Mesenchymal stem cell (in vitro differentiated cells and primary cell): ENCODE data around the gene SYT12.

ENCODE experiments used
- DNase-seq: peaks from one replicate; pipeline ENCODE4 v3.0.0-alpha.2; 2013
- H2AFZ ChIP-seq: one replicate; pipeline ENCODE4 v1.6.1; 2013; ENCODE audit warnings: low read depth, mild to moderate bottlenecking, control low read depth, inconsistent platforms, low read length, moderate library complexity
- H2AK5ac ChIP-seq: 2 replicates; pipeline ENCODE4 v1.6.1; 2013; ENCODE audit warnings: low read length, moderate library complexity, mild to moderate bottlenecking, inconsistent platforms; ENCODE audit not compliant: severe bottlenecking
- H2BK120ac ChIP-seq: one replicate; pipeline ENCODE4 v1.6.1; 2013; ENCODE audit warnings: low read depth, mild to moderate bottlenecking, inconsistent platforms, low read length, moderate library complexity
- H2BK12ac ChIP-seq, 2 experiments: one replicate each; pipeline ENCODE4 v1.6.1; 2013; ENCODE audit warnings: inconsistent platforms in 2 of 2, low read length in 2 of 2, mild to moderate bottlenecking in 2 of 2, moderate library complexity in 2 of 2, control low read depth in 1 of 2
- H2BK15ac ChIP-seq: one replicate; pipeline ENCODE4 v1.6.1; 2013; ENCODE audit warnings: mild to moderate bottlenecking, low read depth, inconsistent platforms; ENCODE audit not compliant: poor library complexity, severe bottlenecking
- H2BK5ac ChIP-seq: 2 replicates; pipeline ENCODE4 v1.6.1; 2013; ENCODE audit warnings: low read depth, mild to moderate bottlenecking, low read length, control low read depth, inconsistent platforms; ENCODE audit not compliant: poor library complexity, severe bottlenecking
- H3K14ac ChIP-seq, 2 experiments: one replicate each; pipeline ENCODE4 v1.6.1; 2013; ENCODE audit warnings: inconsistent platforms in 2 of 2, low read length in 2 of 2, control low read depth in 1 of 2, mild to moderate bottlenecking in 1 of 2, moderate library complexity in 1 of 2
- H3K18ac ChIP-seq, 2 experiments: one replicate each; pipeline ENCODE4 v1.6.1; 2013; ENCODE audit warnings: inconsistent platforms in 2 of 2, low read length in 2 of 2, control low read depth in 1 of 2, low read depth in 1 of 2, mild to moderate bottlenecking in 1 of 2
- H3K23ac ChIP-seq, 2 experiments: one replicate each; pipeline ENCODE4 v1.6.1; 2013; ENCODE audit warnings: inconsistent platforms in 2 of 2, low read length in 2 of 2, mild to moderate bottlenecking in 2 of 2, moderate library complexity in 2 of 2, control low read depth in 1 of 2
- H3K27ac ChIP-seq: 2 replicates; pipeline ENCODE4 v1.5.1; 2013; ENCODE audit warnings: mild to moderate bottlenecking, moderate library complexity, low read length, control low read depth, inconsistent platforms; ENCODE audit not compliant: poor library complexity, severe bottlenecking
- H3K27me3 ChIP-seq, 2 experiments: 2 replicates each; pipeline versions ENCODE4 v1.6.1 to v1.7.0; 2013; ENCODE audit warnings: low read length in 2 of 2, mild to moderate bottlenecking in 2 of 2, moderate library complexity in 2 of 2, control low read depth in 1 of 2, inconsistent platforms in 1 of 2; ENCODE audit not compliant: control insufficient read depth in 1 of 2, insufficient read depth in 1 of 2
- H3K36me3 ChIP-seq, 2 experiments: 2 replicates each; pipeline versions ENCODE4 v1.6.1 to v1.7.0; 2013; ENCODE audit warnings: low read length in 2 of 2, control low read depth in 1 of 2, inconsistent platforms in 1 of 2, low read depth in 1 of 2, mild to moderate bottlenecking in 1 of 2; ENCODE audit not compliant: insufficient read depth in 2 of 2, control insufficient read depth in 1 of 2
- H3K4ac ChIP-seq, 2 experiments: one replicate each; pipeline ENCODE4 v1.6.1; 2013; ENCODE audit warnings: inconsistent platforms in 2 of 2, low read length in 2 of 2, mild to moderate bottlenecking in 2 of 2, moderate library complexity in 2 of 2, control low read depth in 1 of 2, low read depth in 1 of 2
- H3K4me1 ChIP-seq: 2 replicates; pipeline ENCODE4 v1.6.1; 2013; ENCODE audit warnings: low read depth, low read length, control low read depth; ENCODE audit not compliant: control insufficient read depth, insufficient read depth
- H3K4me2 ChIP-seq: 2 replicates; pipeline ENCODE4 v1.6.1; 2013; ENCODE audit warnings: low read length, mild to moderate bottlenecking, inconsistent platforms; ENCODE audit not compliant: poor library complexity, severe bottlenecking
- H3K4me3 ChIP-seq, 2 experiments: 2 replicates each; pipeline versions ENCODE4 v1.5.1 to v1.7.0; 2013; ENCODE audit warnings: low read length in 2 of 2, mild to moderate bottlenecking in 2 of 2, control low read depth in 1 of 2, low read depth in 1 of 2; ENCODE audit not compliant: insufficient read depth in 1 of 2
- H3K79me1 ChIP-seq: replicated peaks from 2 replicates; pipeline ENCODE4 v1.6.1; 2013; ENCODE audit warnings: mild to moderate bottlenecking, control low read depth, low read length, inconsistent platforms; ENCODE audit not compliant: poor library complexity, severe bottlenecking
- H3K9ac ChIP-seq: 2 replicates; pipeline ENCODE4 v1.7.0; 2013; ENCODE audit warnings: mild to moderate bottlenecking, low read length, moderate library complexity
- H3K9me3 ChIP-seq: 2 replicates; pipeline ENCODE4 v1.7.0; 2013; ENCODE audit warnings: mild to moderate bottlenecking, low read length; ENCODE audit not compliant: control insufficient read depth
- H4K8ac ChIP-seq: one replicate; pipeline ENCODE4 v1.6.1; 2013; ENCODE audit warnings: inconsistent platforms, mild to moderate bottlenecking, low read length, moderate library complexity
- H4K91ac ChIP-seq: one replicate; pipeline ENCODE4 v1.6.1; 2013; ENCODE audit warnings: mild to moderate bottlenecking, low read length, inconsistent platforms
- WGBS: methylation state at CpG from one replicate; pipeline ENCODE4 v1.1.7; 2013; ENCODE audit warnings: mixed read lengths; 5-methylcytosine and 5-hydroxymethylcytosine counted together

Gene SYT12

GRCh38 chr11:67013511-67014045 lies 9.4 kb upstream of the SYT12 start:
- Histone ChIP-seq H3K4me2 (no peak overlapping the region), H3K9me3 (no peaks in the 10 kb centered on the region), H3K36me3 (peaks cover 0 to 3% of the 10 kb centered on the region in 2 experiments), H3K4me3 (no peak overlapping the region), H4K8ac (no peak overlapping the region), H2BK5ac (no peak overlapping the region), H3K27ac (no peak overlapping the region), H3K4ac (no peak overlapping the region), H3K9ac (no peak overlapping the region), H2BK15ac (no peak overlapping the region), H4K91ac (no peak overlapping the region), H3K4me1 (no peaks in the 10 kb centered on the region), H2AK5ac (no peak overlapping the region), H2AFZ (no peak overlapping the region), H3K79me1 (no peaks in the 10 kb centered on the region), H2BK120ac (no peak overlapping the region), H3K23ac (no peak overlapping the region), H3K27me3 (peaks cover 0 to 26% of the 10 kb centered on the region in 2 experiments), H2BK12ac (no peak overlapping the region), H3K14ac (no peak overlapping the region), H3K18ac (no peak overlapping the region)
- 94% methylated on average over 11 of the region's 11 CpGs for WGBS
- DNase-seq: no peak

GRCh38 chr11:67014343-67014742 lies 8.6 kb upstream of the SYT12 start:
- DNase-seq: no peak
- no peak overlapping the region for H3K23ac ChIP-seq
- H3K18ac ChIP-seq: no peak overlapping the region
- peaks cover 0 to 26% of the 10 kb centered on the region in 2 experiments for H3K27me3 ChIP-seq
- H3K27ac ChIP-seq: no peak overlapping the region
- H3K4ac ChIP-seq: no peak overlapping the region
- no peak overlapping the region for H3K4me2 ChIP-seq
- H2BK12ac ChIP-seq: no peak overlapping the region
- H2BK15ac ChIP-seq: no peak overlapping the region
- no peak overlapping the region for H3K14ac ChIP-seq
- no peak overlapping the region for H2AK5ac ChIP-seq
- H3K36me3 ChIP-seq: peaks cover 0 to 3% of the 10 kb centered on the region in 2 experiments
- no peak overlapping the region for H4K8ac ChIP-seq
- H2BK120ac ChIP-seq: no peak overlapping the region
- H3K4me1 ChIP-seq: no peaks in the 10 kb centered on the region
- no peak overlapping the region for H4K91ac ChIP-seq
- 93% methylated on average over 7 of the region's 7 CpGs for WGBS
- no peak overlapping the region for H3K4me3 ChIP-seq
- no peak overlapping the region for H2AFZ ChIP-seq
- no peak overlapping the region for H3K9ac ChIP-seq
- H3K9me3 ChIP-seq: no peaks in the 10 kb centered on the region
- no peaks in the 10 kb centered on the region for H3K79me1 ChIP-seq
- no peak overlapping the region for H2BK5ac ChIP-seq

GRCh38 chr11:67015048-67015447 lies 7.9 kb upstream of the SYT12 start:
- Histone ChIP-seq H2BK15ac (no peak overlapping the region), H3K4me2 (no peak overlapping the region), H3K18ac (no peak overlapping the region), H3K4me1 (no peaks in the 10 kb centered on the region), H3K36me3 (peaks cover 0 to 3% of the 10 kb centered on the region in 2 experiments), H4K8ac (no peak overlapping the region), H2AK5ac (no peak overlapping the region), H2BK120ac (no peak overlapping the region), H3K27ac (no peak overlapping the region), H3K27me3 (peaks cover 0 to 23% of the 10 kb centered on the region in 2 experiments), H3K23ac (no peak overlapping the region), H3K14ac (peak overlapping the region in 1 of 2 experiments; percentile 89), H3K4me3 (no peak overlapping the region), H4K91ac (peak overlapping the region; percentile 22), H3K4ac (no peak overlapping the region), H2BK5ac (no peak overlapping the region), H3K9me3 (no peaks in the 10 kb centered on the region), H2BK12ac (no peak overlapping the region), H3K9ac (no peak overlapping the region), H2AFZ (no peak overlapping the region), H3K79me1 (no peaks in the 10 kb centered on the region)
- DNase-seq: no peak
- WGBS: 93% methylated on average over 8 of the region's 8 CpGs

GRCh38 chr11:67016550-67016949 lies 6.4 kb upstream of the SYT12 start:
- H3K27me3 ChIP-seq: peaks cover 0 to 18% of the 10 kb centered on the region in 2 experiments
- H3K4me2 ChIP-seq: no peak overlapping the region
- H2BK5ac ChIP-seq: no peak overlapping the region
- H3K9ac ChIP-seq: no peak overlapping the region
- H2BK120ac ChIP-seq: no peak overlapping the region
- H3K36me3 ChIP-seq: peaks cover 0 to 3% of the 10 kb centered on the region in 2 experiments
- no peak overlapping the region for H3K14ac ChIP-seq
- DNase-seq: no peak
- H3K79me1 ChIP-seq: no peaks in the 10 kb centered on the region
- no peak overlapping the region for H2BK15ac ChIP-seq
- no peak overlapping the region for H4K91ac ChIP-seq
- no peak overlapping the region for H3K18ac ChIP-seq
- no peak overlapping the region for H2BK12ac ChIP-seq
- H3K4me1 ChIP-seq: no peaks in the 10 kb centered on the region
- H4K8ac ChIP-seq: no peak overlapping the region
- no peak overlapping the region for H3K4ac ChIP-seq
- H2AK5ac ChIP-seq: no peak overlapping the region
- no peaks in the 10 kb centered on the region for H3K9me3 ChIP-seq
- no peak overlapping the region for H3K4me3 ChIP-seq
- no peak overlapping the region for H3K23ac ChIP-seq
- no peak overlapping the region for H3K27ac ChIP-seq
- WGBS: 77% methylated on average over 4 of the region's 5 CpGs
- no peak overlapping the region for H2AFZ ChIP-seq
